OCI-LY3 (cell line): ENCODE data around the gene BMP2K.

Source experiments
- EZH2phosphoT487 ChIP-seq: fragments of 200-600 bp; shearing (Covaris generic); IDR thresholded peaks from 2 replicates; pipeline ENCODE4 v1.6.1; 2018; ENCODE audit warnings: antibody characterized with exemption, mixed run types, low read depth
- TF ChIP-seq, protein P1 (sequence below): fragments of 200-600, 300-600 bp; sonication (generic); IDR thresholded peaks from 2 replicates; pipeline ENCODE4 v1.5.1; 2014; ENCODE audit warnings: antibody characterized with exemption, low read length, low read depth

DNA sequence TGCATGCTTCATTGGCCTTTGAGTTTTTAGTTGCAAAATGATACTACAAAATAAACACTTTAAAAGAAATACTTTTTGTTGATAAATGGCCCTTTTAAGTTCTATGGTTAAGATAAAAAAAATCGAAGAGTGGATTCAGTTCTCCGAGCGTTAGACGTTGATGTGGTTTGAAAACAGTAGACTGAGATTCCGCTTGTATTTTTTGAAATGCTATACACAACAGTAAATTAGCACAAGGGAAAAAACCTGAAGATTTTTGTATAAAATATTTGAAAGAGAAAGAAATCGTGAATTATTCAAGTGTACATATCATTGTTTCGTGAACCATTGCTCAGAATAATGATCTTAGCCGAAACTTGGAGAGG is 1.4 kb downstream of the BMP2K start:
- TF ChIP-seq, protein P1, sequence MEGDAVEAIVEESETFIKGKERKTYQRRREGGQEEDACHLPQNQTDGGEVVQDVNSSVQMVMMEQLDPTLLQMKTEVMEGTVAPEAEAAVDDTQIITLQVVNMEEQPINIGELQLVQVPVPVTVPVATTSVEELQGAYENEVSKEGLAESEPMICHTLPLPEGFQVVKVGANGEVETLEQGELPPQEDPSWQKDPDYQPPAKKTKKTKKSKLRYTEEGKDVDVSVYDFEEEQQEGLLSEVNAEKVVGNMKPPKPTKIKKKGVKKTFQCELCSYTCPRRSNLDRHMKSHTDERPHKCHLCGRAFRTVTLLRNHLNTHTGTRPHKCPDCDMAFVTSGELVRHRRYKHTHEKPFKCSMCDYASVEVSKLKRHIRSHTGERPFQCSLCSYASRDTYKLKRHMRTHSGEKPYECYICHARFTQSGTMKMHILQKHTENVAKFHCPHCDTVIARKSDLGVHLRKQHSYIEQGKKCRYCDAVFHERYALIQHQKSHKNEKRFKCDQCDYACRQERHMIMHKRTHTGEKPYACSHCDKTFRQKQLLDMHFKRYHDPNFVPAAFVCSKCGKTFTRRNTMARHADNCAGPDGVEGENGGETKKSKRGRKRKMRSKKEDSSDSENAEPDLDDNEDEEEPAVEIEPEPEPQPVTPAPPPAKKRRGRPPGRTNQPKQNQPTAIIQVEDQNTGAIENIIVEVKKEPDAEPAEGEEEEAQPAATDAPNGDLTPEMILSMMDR: no peak
- no peak for TF ChIP-seq EZH2phosphoT487
